Measurements from ENCODE around the gene LONRF3. TPM values are rescaled to one million over a fixed set of nuclear protein-coding genes. Genes with fewer than 3 reads are reported as not detected.

Gene LONRF3
- total RNA-seq, 1 experiment from 2014 or later = 13.1 TPM

- H3K9me3 ChIP-seq (ENCODE audit: control insufficient read depth, insufficient read depth, low read depth, low read length) = no peaks in the 10 kb centered on the region
- CTCF ChIA-PET = no interaction called here
- intact Hi-C loops (cut with micrococcal nuclease; ENCODE audit: unreplicated experiment) (no loop called here), in situ Hi-C loops (cut with HindIII; ENCODE audit: low pct_unique_long_range_greater_than_20kb, low sequenced_read_pairs) (no loop called here)
- TF ChIP-seq TCF7L2 (IDR thresholded peaks at IDR 0.05; ENCODE audit: low read depth, low read length) = no peak; the same call in 1 of the 2 replicates
- TF ChIP-seq REST (IDR thresholded peaks at IDR 0.05; ENCODE audit: insufficient read depth in 1 of 2, low read depth in 2 of 2, low read length in 1 of 2) = no peak
- no peak for TF ChIP-seq SIN3A (IDR thresholded peaks at IDR 0.05; ENCODE audit: borderline replicate concordance, insufficient read depth, low read depth, low read length)
- TF ChIP-seq, protein P1, sequence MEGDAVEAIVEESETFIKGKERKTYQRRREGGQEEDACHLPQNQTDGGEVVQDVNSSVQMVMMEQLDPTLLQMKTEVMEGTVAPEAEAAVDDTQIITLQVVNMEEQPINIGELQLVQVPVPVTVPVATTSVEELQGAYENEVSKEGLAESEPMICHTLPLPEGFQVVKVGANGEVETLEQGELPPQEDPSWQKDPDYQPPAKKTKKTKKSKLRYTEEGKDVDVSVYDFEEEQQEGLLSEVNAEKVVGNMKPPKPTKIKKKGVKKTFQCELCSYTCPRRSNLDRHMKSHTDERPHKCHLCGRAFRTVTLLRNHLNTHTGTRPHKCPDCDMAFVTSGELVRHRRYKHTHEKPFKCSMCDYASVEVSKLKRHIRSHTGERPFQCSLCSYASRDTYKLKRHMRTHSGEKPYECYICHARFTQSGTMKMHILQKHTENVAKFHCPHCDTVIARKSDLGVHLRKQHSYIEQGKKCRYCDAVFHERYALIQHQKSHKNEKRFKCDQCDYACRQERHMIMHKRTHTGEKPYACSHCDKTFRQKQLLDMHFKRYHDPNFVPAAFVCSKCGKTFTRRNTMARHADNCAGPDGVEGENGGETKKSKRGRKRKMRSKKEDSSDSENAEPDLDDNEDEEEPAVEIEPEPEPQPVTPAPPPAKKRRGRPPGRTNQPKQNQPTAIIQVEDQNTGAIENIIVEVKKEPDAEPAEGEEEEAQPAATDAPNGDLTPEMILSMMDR (IDR thresholded peaks at IDR 0.05) = no peak
- TF ChIP-seq POLR2AphosphoS5 (IDR thresholded peaks at IDR 0.05; ENCODE audit: low read depth, low read length) = no peak
- DNase-seq (ENCODE audit: low read depth, low spot score) (no peak), ATAC-seq (no peak)
- POLR2A ChIA-PET = interaction anchor here (0.5 to 0.6 kb wide), 2 partner anchors 17 to 90 kb away, joined by 3 to 4 read pairs; no protein-coding TSS in a partner anchor
- H3K27ac ChIP-seq (ENCODE audit: low read length) = peak overlapping the region; percentile 81
- peaks cover 8% of the 10 kb centered on the region for H3K4me1 ChIP-seq (ENCODE audit: control insufficient read depth, insufficient read depth, low read length)
- BruUV-seq (replicated peaks) = no TSS peak
- peaks cover 7% of the 10 kb centered on the region for H3K27me3 ChIP-seq (ENCODE audit: control insufficient read depth, insufficient read depth, low read length)
- no peaks in the 10 kb centered on the region for H3K36me3 ChIP-seq (ENCODE audit: control insufficient read depth, insufficient read depth, low read length)
- H3K4me3 ChIP-seq (ENCODE audit: low read depth in 2 of 2, low read length in 2 of 2) = peak overlapping the region; percentile 63 to 76; a peak in 2 of 4 replicates
These were observed 3.0 kb downstream of the LONRF3 start for GRCh38 chrX:118977424-118977823.

GRCh38 chrX:118978451-118978850 lies 4.0 kb downstream of the LONRF3 start:
- POLR2A ChIA-PET = no interaction called here
- CTCF ChIA-PET = no interaction called here
- no peak for DNase-seq (ENCODE audit: low read depth, low spot score)
- Histone ChIP-seq H3K27ac (ENCODE audit: low read length) (no peak overlapping the region), H3K9me3 (ENCODE audit: control insufficient read depth, insufficient read depth, low read depth, low read length) (no peaks in the 10 kb centered on the region), H3K36me3 (ENCODE audit: control insufficient read depth, insufficient read depth, low read length) (no peaks in the 10 kb centered on the region), H3K27me3 (ENCODE audit: control insufficient read depth, insufficient read depth, low read length) (no peaks in the 10 kb centered on the region; the same call in 1 of the 2 replicates), H3K4me1 (ENCODE audit: control insufficient read depth, insufficient read depth, low read length) (peaks cover 6% of the 10 kb centered on the region), H3K4me3 (ENCODE audit: low read depth in 2 of 2, low read length in 2 of 2) (no peak overlapping the region)
- BruUV-seq (replicated peaks) = TSS peak; percentile 29
- ATAC-seq = no peak
- TF ChIP-seq, protein P1 (IDR thresholded peaks at IDR 0.05) = no peak
- TF ChIP-seq POLR2AphosphoS5 (IDR thresholded peaks at IDR 0.05; ENCODE audit: low read depth, low read length) = no peak
- TF ChIP-seq TCF7L2 (IDR thresholded peaks at IDR 0.05; ENCODE audit: low read depth, low read length) = no peak
- TF ChIP-seq SIN3A (IDR thresholded peaks at IDR 0.05; ENCODE audit: borderline replicate concordance, insufficient read depth, low read depth, low read length) = no peak
- no peak for TF ChIP-seq REST (IDR thresholded peaks at IDR 0.05; ENCODE audit: insufficient read depth in 1 of 2, low read depth in 2 of 2, low read length in 1 of 2)
- in situ Hi-C loops (cut with HindIII; ENCODE audit: low pct_unique_long_range_greater_than_20kb, low sequenced_read_pairs) = no loop called here
- intact Hi-C loops (cut with micrococcal nuclease; ENCODE audit: unreplicated experiment) = no loop called here
